Neural cell (in vitro differentiated cells): Measurements from ENCODE around the gene SLC2A2. TPM values are rescaled to one million over a fixed set of nuclear protein-coding genes. Genes with fewer than 3 reads are reported as not detected.

Experiments
- H2AFZ ChIP-seq: fragments of 200-600, 300-800 bp; sonication (generic), shearing (Covaris generic); 2 replicates; pipeline ENCODE4 v1.6.0; 2014; ENCODE audit warnings: low read depth, mild to moderate bottlenecking, antibody characterized with exemption, low read length, moderate library complexity
- H3F3A ChIP-seq: fragments of 200-600 bp; shearing (Covaris generic); 2 replicates; pipeline ENCODE4 v1.6.1; 2016; ENCODE audit warnings: mild to moderate bottlenecking, moderate library complexity, mixed read lengths, antibody characterized with exemption, low read length; ENCODE audit not compliant: insufficient read depth, poor library complexity, severe bottlenecking
- H3K27ac ChIP-seq: fragments of 200-600, 300-800 bp; sonication (generic), shearing (Covaris generic); 2 replicates; pipeline ENCODE4 v1.5.1; 2014; ENCODE audit warnings: mild to moderate bottlenecking, low read length, moderate library complexity
- H3K27me3 ChIP-seq: fragments of 300-800, 200-600 bp; sonication (generic), shearing (Covaris generic); 2 replicates; pipeline ENCODE4 v1.6.0; 2014; ENCODE audit warnings: mild to moderate bottlenecking, low read depth, low read length, moderate library complexity; ENCODE audit not compliant: insufficient read depth
- H3K36me3 ChIP-seq: fragments of 300-800, 200-600 bp; sonication (generic), shearing (Covaris generic); 2 replicates; pipeline ENCODE4 v1.5.1; 2014; ENCODE audit warnings: mild to moderate bottlenecking, antibody characterized with exemption, low read length, moderate library complexity; ENCODE audit not compliant: insufficient read depth
- H3K4me2 ChIP-seq: fragments of 300-800, 200-600 bp; sonication (generic), shearing (Covaris generic); 2 replicates; pipeline ENCODE4 v1.6.0; 2014; ENCODE audit warnings: mild to moderate bottlenecking, low read length
- H3K4me3 ChIP-seq: fragments of 300-800, 200-600 bp; sonication (generic), shearing (Covaris generic); 2 replicates; pipeline ENCODE4 v1.5.1; 2014; ENCODE audit warnings: mild to moderate bottlenecking, low read length, moderate library complexity
- H3K79me2 ChIP-seq: fragments of 200-600 bp; shearing (Covaris generic); replicated peaks from 2 replicates; pipeline ENCODE4 v1.6.0; 2014; ENCODE audit warnings: mild to moderate bottlenecking, low read length, moderate library complexity; ENCODE audit not compliant: insufficient read depth
- H3K9ac ChIP-seq: fragments of 300-800, 200-600 bp; sonication (generic), shearing (Covaris generic); 2 replicates; pipeline ENCODE4 v1.6.1; 2016; ENCODE audit warnings: mild to moderate bottlenecking, low read length, mixed read lengths
- H3K9me2 ChIP-seq: fragments of 200-600 bp; shearing (Covaris generic); 2 replicates; pipeline ENCODE4 v1.6.1; 2016; ENCODE audit warnings: mild to moderate bottlenecking, low read length, mixed read lengths; ENCODE audit not compliant: insufficient read depth
- H3K9me3 ChIP-seq: fragments of 200-600, 300-800 bp; sonication (generic), shearing (Covaris generic); 2 replicates; pipeline ENCODE4 v1.6.1; 2016; ENCODE audit warnings: mild to moderate bottlenecking, mixed run types, low read length, moderate library complexity, mixed read lengths
- H4K20me1 ChIP-seq: fragments of 200-600 bp; shearing (Covaris generic); 2 replicates; pipeline ENCODE4 v1.6.1; 2016; ENCODE audit warnings: mild to moderate bottlenecking, mixed run types; ENCODE audit not compliant: insufficient read depth
- EP300 ChIP-seq: fragments of 450-650 bp; conservative IDR thresholded peaks from 2 replicates; pipeline ENCODE4 v1.6.1; 2014; ENCODE audit warnings: antibody characterized with exemption, mild to moderate bottlenecking, moderate library complexity; ENCODE audit not compliant: poor library complexity, severe bottlenecking
- EZH2 ChIP-seq: fragments of 200-600, 300-800 bp; shearing (Covaris generic), sonication (generic); IDR thresholded peaks from 2 replicates; pipeline ENCODE4 v1.6.1; 2014; ENCODE audit warnings: antibody characterized with exemption, low read length, borderline replicate concordance, mild to moderate bottlenecking; ENCODE audit not compliant: insufficient read depth, poor library complexity, severe bottlenecking
- MXI1 ChIP-seq: fragments of 450-650 bp; conservative IDR thresholded peaks from 2 replicates; pipeline ENCODE4 v1.6.1; 2014; ENCODE audit warnings: antibody characterized with exemption, mild to moderate bottlenecking; ENCODE audit not compliant: poor library complexity, severe bottlenecking
- POLR2AphosphoS5 ChIP-seq: IDR thresholded peaks from 2 replicates; pipeline ENCODE4 v1.6.1; 2012
- RAD21 ChIP-seq: fragments of 450-650 bp; conservative IDR thresholded peaks from 2 replicates; pipeline ENCODE4 v1.6.1; 2014; ENCODE audit warnings: antibody characterized with exemption, mild to moderate bottlenecking, moderate library complexity
- REST ChIP-seq: IDR thresholded peaks from 2 replicates; pipeline ENCODE4 v1.6.1; 2012; ENCODE audit warnings: borderline replicate concordance
- SMC3 ChIP-seq: fragments of 450-650 bp; conservative IDR thresholded peaks from 2 replicates; pipeline ENCODE4 v1.6.1; 2014; ENCODE audit warnings: antibody characterized with exemption, mild to moderate bottlenecking, moderate library complexity; ENCODE audit not compliant: poor library complexity
- TAF1 ChIP-seq: IDR thresholded peaks from 2 replicates; pipeline ENCODE4 v1.6.1; 2012; ENCODE audit warnings: low read depth
- polyA plus RNA-seq: library from polyadenylated mRNA; depleted of rRNA; stranded (reverse); fragments of >200 nt; gene quantifications from 2 replicates; pipeline ENCODE4 v1.2.3, GENCODE V29; 2014
- TF ChIP-seq, protein P1 (sequence below): fragments of 450-650 bp; IDR thresholded peaks from 2 replicates; pipeline ENCODE4 v1.5.1; 2014; ENCODE audit warnings: antibody characterized with exemption, mild to moderate bottlenecking, moderate library complexity; ENCODE audit not compliant: poor library complexity, severe bottlenecking

Gene SLC2A2
- polyA plus RNA-seq, 1 donor from 2014 or later: not detected

DNA sequence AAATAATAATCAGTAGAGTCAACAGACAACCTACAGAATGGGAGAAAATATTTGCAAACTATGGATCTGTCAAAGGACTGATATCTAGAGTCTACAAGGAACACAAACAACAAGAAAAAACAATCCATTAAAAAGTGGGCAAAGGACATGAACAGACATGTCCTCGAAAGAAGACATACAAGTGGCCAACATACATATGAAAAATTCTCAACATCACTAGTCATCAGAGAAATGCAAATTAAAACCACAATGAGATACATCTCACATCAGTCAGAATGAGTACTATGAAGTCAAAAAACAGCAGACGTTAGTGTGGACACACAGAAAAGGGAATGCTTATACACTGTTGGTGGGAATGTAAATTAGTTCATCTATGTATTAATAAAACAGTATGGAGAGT is 33.7 kb downstream of the SLC2A2 start:
- no peak overlapping the region for H2AFZ ChIP-seq

DNA sequence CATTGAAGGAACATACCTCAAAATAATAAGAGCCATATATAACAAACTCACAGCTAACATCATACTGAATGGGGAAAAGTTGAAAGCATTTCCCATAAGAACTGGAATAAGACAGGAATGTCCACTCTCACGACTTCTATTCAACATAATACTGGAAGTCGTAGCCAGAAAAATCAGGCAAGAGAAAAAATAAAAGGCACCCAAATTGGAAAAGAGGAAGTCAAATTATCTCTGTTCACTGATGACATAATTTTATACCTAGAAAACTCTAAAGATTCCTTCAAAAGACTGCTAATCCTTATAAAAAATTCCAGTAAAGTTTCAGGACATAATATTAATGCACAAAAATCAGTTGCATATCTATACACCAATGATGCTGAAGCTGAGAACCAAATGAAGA is 34.9 kb downstream of the SLC2A2 start:
- Histone ChIP-seq H3K36me3 (no peaks in the 10 kb centered on the region), H3K9me3 (no peaks in the 10 kb centered on the region), H4K20me1 (no peaks in the 10 kb centered on the region), H2AFZ (no peak overlapping the region), H3K9me2 (no peaks in the 10 kb centered on the region), H3K9ac (no peak overlapping the region), H3K4me3 (no peak overlapping the region), H3K4me2 (no peak overlapping the region), H3F3A (no peaks in the 10 kb centered on the region), H3K79me2 (no peaks in the 10 kb centered on the region), H3K27ac (no peak overlapping the region), H3K27me3 (no peaks in the 10 kb centered on the region)
- TF ChIP-seq TAF1 (no peak), EZH2 (no peak), REST (no peak), MXI1 (no peak), SMC3 (no peak), RAD21 (no peak), EP300 (no peak)
- TF ChIP-seq, protein P1, sequence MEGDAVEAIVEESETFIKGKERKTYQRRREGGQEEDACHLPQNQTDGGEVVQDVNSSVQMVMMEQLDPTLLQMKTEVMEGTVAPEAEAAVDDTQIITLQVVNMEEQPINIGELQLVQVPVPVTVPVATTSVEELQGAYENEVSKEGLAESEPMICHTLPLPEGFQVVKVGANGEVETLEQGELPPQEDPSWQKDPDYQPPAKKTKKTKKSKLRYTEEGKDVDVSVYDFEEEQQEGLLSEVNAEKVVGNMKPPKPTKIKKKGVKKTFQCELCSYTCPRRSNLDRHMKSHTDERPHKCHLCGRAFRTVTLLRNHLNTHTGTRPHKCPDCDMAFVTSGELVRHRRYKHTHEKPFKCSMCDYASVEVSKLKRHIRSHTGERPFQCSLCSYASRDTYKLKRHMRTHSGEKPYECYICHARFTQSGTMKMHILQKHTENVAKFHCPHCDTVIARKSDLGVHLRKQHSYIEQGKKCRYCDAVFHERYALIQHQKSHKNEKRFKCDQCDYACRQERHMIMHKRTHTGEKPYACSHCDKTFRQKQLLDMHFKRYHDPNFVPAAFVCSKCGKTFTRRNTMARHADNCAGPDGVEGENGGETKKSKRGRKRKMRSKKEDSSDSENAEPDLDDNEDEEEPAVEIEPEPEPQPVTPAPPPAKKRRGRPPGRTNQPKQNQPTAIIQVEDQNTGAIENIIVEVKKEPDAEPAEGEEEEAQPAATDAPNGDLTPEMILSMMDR: no peak

More for the DNA sequence above, 33.7 kb downstream of the SLC2A2 start:
- H3K27ac ChIP-seq: no peak overlapping the region
- H3K9me3 ChIP-seq: no peaks in the 10 kb centered on the region
- H3K4me2 ChIP-seq: no peak overlapping the region
- no peaks in the 10 kb centered on the region for H3K27me3 ChIP-seq
- H3K36me3 ChIP-seq: no peaks in the 10 kb centered on the region
- no peaks in the 10 kb centered on the region for H3K9me2 ChIP-seq
- H3K79me2 ChIP-seq: no peaks in the 10 kb centered on the region
- H4K20me1 ChIP-seq: no peaks in the 10 kb centered on the region
- H3K4me3 ChIP-seq: no peak overlapping the region
- no peak overlapping the region for H3K9ac ChIP-seq
- no peak for TF ChIP-seq REST
- TF ChIP-seq TAF1: no peak
- no peak for TF ChIP-seq EZH2
- TF ChIP-seq MXI1: no peak
- no peak for TF ChIP-seq POLR2AphosphoS5
- TF ChIP-seq, protein P1: no peak
- no peak for TF ChIP-seq SMC3
- TF ChIP-seq EP300: no peak
- no peak for TF ChIP-seq RAD21
- H3F3A ChIP-seq: no peaks in the 10 kb centered on the region
